Neural progenitor cell (in vitro differentiated cells): ENCODE results near the gene ZBTB3.

ENCODE experiments used
- CTCF ChIP-seq: fragments of 200-600 bp; sonication (generic); IDR thresholded peaks from 2 replicates; pipeline ENCODE4 v1.5.1; 2017; ENCODE audit warnings: antibody characterized with exemption, mild to moderate bottlenecking
- EZH2 ChIP-seq: fragments of 200-600 bp; sonication (generic); IDR thresholded peaks from 2 replicates; pipeline ENCODE4 v1.6.1; 2017; ENCODE audit warnings: antibody characterized with exemption, mild to moderate bottlenecking, moderate library complexity

- TF ChIP-seq CTCF (no peak), EZH2 (no peak)
Measured at GRCh38 chr11:62715150-62716130, 38.5 kb downstream of the ZBTB3 start.
